HG02571 (cell line): ENCODE data around the gene SMG6.

Experiments
- ATAC-seq: cut with Tn5 transposase; IDR thresholded peaks from one replicate; pipeline ENCODE4 v1.9.1; 2021; ENCODE audit warnings: mild to moderate bottlenecking, moderate library complexity; ENCODE audit not compliant: unreplicated experiment

The SMG6 gene

GRCh38 chr17:2111691-2112090 is 191.9 kb downstream of the SMG6 start:
- no peak for ATAC-seq

GRCh38 chr17:2110436-2110835 is 193.1 kb downstream of the SMG6 start:
- ATAC-seq: no peak

DNA sequence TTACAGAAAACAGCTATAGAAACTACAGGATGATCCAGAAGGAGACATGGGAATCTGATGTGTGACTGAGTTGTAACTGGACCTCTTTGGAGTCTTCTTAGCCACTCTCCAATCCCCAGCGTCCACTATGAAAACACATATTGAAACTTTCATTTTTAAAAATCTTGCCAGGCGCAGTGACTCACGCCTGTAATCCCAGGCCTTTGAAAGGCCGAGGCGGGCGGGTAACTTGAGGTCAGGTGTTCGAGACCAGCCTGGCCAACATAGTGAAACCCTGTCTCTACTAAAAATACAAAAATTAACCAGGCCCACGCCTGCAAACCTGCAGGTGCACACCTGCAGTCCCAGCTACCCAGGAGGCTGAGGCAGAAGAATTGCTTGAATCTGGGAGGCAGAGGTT is 195.4 kb downstream of the SMG6 start:
- ATAC-seq: no peak

DNA sequence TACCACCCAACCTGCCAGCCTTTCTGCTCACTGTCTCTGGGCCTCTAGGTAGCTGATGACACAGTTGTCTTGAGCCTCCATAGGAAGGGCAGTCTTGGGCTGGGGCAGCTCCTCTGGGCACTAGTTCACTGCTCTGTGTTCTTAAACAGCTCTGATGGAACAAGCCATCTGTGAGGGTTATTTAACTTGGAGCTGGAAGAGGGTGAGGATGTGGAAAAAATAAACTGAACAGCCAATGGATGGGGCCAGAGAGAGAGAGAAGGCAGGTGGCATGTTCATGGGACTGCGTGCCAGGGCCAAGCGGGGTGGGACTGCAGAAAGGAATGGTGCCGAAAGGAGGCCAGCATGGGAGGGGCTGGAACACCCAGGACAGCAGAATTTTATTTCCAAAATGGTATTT is 196.1 kb downstream of the SMG6 start:
- no peak for ATAC-seq

DNA sequence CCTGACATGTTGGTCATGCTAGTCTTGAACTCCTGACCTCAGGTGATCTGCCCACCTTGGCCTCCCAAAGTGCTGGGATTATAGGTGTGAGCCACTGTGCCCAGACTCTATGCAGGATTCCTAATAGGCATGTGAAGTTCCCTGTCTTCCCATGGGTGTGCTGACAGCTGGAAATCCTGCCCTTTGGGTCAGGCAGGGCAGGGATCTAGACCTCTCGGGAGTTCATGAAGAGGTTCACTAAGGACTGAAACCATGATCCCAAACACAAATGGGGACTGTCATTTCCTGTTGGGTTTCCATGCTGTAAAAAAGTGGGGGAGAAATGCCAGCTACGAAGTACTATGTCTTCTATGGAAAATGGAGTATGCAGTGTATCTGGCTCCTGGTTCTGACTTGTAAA is 196.5 kb downstream of the SMG6 start:
- no peak for ATAC-seq

DNA sequence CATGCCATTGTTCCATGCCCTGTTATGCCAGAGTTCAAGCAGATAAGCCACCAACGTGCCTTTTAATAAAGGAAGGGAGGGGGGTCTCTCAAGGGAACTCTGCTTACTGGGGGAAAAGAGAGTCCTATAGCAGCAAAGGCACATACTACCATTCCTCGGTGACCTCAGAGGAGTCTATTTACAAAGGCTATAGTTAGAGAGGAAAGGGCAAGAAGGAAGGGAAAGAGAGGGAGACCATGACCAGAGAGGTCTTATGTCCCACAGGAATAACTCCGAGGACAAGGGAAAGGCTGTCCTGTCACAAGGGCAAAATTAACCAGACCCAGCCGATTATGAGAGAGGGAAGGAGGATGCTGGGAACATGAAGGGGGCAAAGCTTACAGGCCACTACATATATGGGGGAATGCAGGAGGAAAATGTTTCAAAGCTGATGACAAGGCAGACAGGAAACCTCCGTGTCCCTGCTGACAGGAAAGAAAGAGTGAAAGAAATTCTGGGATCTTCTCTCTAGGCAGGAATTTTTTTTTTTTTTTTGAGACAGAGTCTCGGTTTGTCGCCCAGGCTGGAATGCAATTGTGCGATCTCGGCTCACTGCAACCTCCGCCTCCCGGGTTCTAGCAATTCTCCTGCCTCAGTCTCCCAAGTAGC is 197.2 kb downstream of the SMG6 start:
- no peak for ATAC-seq

DNA sequence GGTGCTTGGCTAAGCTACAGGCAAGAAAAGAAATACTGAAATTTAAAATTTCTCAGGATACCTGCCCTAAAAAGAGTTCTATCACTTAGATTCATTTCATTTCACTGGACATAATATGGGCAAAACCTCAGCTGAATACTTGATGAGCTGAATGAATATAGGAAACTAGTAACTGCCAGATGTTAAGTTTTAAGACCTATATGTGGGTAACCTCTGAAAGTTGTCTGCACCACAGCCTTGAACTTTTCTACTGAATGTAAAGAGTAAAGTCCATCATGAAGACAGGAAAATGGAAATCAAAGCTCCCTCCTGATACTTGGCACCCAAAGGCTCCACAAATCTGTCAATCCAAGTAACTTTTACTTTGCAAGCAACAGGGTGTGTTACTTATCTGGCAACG is 197.9 kb downstream of the SMG6 start:
- ATAC-seq: no peak

DNA sequence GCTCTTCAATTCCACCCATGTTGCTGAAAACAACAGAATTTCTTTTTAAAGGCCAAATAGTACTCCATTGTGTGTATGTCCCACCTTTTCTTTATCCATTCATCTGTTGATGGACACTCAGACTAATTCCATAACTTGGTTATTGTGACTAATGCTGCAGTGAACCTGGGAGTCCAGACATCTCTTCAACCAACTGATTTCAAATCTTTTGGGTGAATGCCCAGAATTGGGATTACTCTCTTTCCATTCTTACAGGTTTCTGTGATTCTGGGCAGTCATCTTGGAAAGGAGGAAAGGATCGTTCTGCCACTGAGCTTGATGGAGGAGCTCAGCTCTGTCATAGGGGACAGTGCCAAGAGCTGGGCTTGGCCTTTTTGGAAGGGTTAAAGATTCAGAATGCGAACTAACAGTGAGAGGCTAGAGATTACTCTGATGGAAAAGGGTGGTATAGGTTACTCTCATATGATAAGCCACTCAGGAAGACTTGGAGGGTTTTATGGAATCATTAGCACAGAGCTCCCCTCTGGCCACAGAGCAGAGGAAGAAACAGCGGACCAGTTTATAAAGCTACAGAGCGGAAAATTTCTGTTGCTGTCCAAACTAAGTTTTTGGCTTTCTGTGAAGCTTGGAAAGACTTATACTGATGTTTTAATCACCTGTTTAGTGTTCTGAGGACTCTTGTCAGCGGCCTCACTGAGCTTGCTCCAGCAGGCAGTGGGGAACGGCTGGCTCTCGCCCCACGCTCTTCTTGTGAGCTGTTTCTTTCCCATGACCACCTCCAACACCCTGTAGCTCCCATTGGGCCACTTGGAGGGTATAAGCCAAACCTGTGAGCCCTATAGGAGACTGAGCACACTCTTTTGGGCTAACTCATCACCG is 200.4 kb downstream of the SMG6 start:
- ATAC-seq: no peak

GRCh38 chr17:2101448-2102257 is 201.9 kb downstream of the SMG6 start:
- ATAC-seq: no peak

DNA sequence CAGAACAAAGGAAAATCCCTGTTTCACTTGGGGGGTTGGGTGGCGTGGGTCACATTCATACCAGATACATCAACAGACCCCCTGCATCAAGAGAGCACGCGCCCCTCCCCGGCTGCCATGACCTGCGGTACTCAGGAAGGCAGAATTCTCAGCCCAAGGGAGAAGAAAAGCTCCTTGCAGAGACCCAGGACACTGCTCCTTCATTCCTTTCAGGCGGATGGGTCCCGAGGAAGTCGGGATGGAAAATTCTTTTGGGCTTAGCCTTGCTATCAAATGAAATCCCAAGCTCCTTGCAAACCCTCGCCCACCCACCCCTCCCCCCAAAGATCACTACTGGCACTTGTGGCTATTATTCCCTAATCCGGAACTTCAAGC is 208.1 kb downstream of the SMG6 start:
- ATAC-seq: no peak

DNA sequence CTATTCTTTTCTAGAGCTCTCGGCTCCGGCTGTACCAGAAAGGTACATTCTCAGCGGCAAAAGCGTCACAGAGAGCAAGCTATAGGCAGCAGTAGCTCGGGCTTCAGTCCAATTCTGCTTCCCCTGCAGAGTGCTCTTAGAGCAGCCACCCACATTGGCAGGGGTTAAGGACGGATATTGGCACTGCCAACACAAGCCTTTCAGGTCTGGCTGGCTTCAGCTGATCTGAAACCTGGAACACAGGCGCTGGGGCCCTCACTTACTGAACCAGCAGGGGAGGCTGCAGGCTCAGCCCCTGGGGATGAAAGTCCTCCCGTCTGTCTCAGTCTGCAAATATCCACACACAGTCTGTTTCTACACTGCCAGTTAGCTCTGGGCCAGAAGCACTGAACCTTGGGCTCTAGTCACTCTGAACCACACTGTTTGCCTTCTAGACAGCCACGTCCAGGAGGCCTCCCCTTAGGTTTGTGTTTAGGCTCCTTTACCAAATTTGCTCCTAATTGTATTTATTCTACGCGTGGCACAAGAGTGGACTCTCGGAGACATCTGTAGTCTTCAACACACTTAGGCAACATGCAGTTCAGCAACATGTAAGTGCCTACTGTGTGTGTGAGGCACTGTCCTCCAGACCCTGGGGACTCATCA is 208.6 kb downstream of the SMG6 start:
- ATAC-seq: no peak

GRCh38 chr17:2093349-2093748 is 210.2 kb downstream of the SMG6 start:
- ATAC-seq: no peak

DNA sequence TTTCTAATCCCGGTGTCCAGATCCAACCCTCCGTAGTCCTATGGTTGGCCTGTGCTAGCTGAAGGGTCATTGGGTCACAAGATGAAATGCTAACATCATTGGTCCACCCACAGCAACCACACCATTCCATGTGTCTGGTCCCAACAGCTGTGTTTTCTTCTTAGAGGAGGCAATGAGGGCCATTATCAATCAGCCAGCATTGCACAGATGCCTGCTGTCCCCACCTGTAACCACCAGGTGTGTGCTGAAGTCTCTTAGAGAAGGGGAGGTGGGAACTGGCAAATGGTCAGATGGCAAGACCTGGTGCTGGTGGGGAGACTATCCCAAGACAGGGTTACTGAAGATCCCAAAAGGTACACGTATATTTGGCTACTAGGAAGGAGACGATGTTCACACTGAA is 211.3 kb downstream of the SMG6 start:
- no peak for ATAC-seq

DNA sequence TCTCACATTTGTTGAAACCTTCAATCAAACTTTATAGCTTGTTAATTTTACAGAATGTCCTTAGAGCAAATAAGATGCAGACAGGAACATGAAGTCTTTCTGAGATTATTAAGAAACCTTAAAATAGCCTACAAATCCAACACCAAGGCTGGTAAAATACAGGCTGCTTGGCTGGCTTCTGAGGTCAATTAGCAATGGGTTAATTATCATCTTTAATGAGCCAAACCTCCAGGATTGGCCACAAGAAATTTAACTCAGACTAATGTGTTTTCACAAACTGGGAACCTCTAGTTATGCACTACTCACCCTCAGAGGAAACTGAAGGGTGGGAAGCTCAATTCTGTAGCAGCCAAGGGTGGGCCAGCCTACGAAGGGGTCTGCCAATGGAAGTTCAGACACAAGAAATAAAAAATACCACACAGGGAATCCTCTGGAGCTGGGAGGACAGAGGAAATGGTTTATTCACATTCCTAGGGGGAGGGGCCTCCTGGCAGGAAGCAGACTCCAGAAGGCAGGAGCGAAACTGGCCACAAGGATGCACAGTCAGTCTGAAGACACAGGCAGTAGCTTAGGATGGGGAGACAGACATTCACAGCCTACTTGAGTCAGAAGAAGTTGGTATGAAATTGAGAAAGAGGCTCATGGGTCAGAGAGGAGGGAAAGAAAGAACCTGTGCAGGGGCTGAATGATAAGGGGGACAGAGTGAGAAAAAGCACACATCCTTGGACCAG is 212.6 kb downstream of the SMG6 start:
- no peak for ATAC-seq

DNA sequence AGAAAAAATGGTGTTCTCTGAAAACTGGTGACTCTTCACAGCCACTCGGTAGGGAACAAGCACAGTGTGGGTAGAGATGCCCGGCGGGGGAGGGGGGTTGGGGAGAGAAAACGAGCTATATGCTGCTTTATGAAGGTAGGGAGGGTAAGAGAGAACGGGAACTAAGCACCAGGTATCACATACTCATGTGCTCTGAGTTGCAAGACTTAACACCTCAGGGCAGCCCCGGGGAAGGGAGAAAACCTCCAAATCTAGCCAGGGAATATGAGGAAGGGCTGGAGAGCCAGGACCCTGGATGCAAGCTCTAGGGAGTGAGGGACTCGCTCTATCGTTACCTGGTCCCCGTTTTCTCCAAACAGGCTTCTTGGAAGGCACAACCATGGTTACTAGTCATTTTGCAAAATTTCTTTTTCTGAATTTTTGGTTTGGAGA is 213.4 kb downstream of the SMG6 start:
- ATAC-seq: no peak

DNA sequence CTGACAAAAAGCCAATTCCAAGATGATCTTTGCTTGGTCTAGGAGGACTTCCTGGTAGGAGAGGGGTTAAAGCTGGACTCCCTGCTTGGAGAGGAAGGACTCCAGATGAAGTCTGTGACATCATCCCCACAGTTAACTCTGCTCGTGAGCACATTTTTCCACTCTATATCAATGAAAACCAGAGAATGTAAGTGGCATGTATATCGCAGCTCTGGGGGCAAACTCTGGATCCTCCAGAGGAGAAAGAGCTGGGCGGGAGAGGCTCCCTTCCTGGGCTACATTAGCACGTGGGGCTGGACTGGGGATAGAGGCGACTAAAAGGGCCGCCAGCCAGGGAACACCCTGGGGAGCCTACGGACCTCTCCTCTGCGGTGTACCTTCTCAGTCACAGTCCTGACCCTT is 214.6 kb downstream of the SMG6 start:
- ATAC-seq: peak; percentile 21

GRCh38 chr17:2087597-2088211 is 215.9 kb downstream of the SMG6 start:
- peak; percentile 40 for ATAC-seq

DNA sequence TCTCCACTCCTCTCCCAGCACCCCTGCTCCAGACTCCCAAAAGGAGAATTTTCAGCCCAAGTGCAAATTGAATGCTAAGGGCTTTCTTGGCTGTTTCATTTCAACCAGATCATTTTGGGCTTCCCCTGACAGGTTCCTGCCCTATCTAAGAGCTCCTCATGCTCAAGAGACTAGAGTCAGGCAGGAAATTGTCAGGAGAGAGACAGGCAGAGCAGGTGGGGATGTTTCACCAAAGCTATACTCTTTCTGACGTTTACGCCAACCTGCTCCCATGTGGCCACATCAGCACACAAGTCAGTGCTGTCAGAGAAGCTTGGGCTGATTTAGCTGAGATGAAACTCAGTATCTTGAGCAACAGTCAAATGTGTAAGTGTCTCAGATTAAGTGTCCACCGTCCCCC is 217.3 kb downstream of the SMG6 start:
- no peak for ATAC-seq

GRCh38 chr17:2085648-2085949 is 218.0 kb downstream of the SMG6 start:
- no peak for ATAC-seq
